ENCODE data around the gene GABRA5. TPM values are rescaled to one million over a fixed set of nuclear protein-coding genes. Genes with fewer than 3 reads are reported as not detected.

Gene GABRA5
- total and polyA plus RNA-seq, 2 of the 13 experiments (the other 11 are each of a cell fraction or from before 2014, with no cell fraction given), result not detected

- no peaks in the 10 kb centered on the region for H3K79me2 ChIP-seq (ENCODE audit: insufficient read depth, low read length)
- ChIA-PET POLR2A (no interaction called here), CTCF (ENCODE audit: low intra/inter-chr PET ratio, low total read pairs) (no interaction called here)
- FAIRE-seq, result no peak
- no peaks in the 10 kb centered on the region for H4K20me1 ChIP-seq (ENCODE audit: insufficient read depth, low read length)
- 26% methylated on average over 8 of the region's 8 CpGs for WGBS (ENCODE audit: low lambda C conversion rate)
- H3K4me3 ChIP-seq (replicated peaks in 1 of 3; ENCODE audit: insufficient read depth in 1 of 3, low read depth in 2 of 3, low read length in 3 of 3), result no peak overlapping the region
- in situ Hi-C loops (cut with HindIII; ENCODE audit: extremely low pct_ligation_motif_present, low pct_unique_long_range_greater_than_20kb) (loop anchor here (10.0 to 25.0 kb wide), 2 partner anchors 937 to 1369 kb away; no protein-coding TSS in a partner anchor), intact Hi-C loops (cut with micrococcal nuclease; ENCODE audit: unreplicated experiment) (no loop called here)
- no peak for DNase-seq (ENCODE audit: low spot score)
- no TSS peak for BruUV-seq (replicated peaks)
- H3K27me3 ChIP-seq (ENCODE audit: control insufficient read depth in 1 of 2, insufficient read depth in 2 of 2, low read length in 2 of 2), result no peaks in the 10 kb centered on the region; a peak in 2 of 5 replicates
- H3K4me2 ChIP-seq (ENCODE audit: low read depth, low read length), result no peak overlapping the region
- no peaks in the 10 kb centered on the region for H3K4me1 ChIP-seq (ENCODE audit: insufficient read depth, low read length)
- ATAC-seq, result no peak
- H2AFZ ChIP-seq (ENCODE audit: low read length), result no peak overlapping the region
- no peaks in the 10 kb centered on the region for H3K9me3 ChIP-seq (ENCODE audit: low read length)
- no peaks in the 10 kb centered on the region for H3K36me3 ChIP-seq (replicated peaks in 1 of 2; ENCODE audit: control insufficient read depth in 1 of 2, insufficient read depth in 2 of 2, low read length in 2 of 2)
- no peak overlapping the region for H3K27ac ChIP-seq (ENCODE audit: extremely low read length, insufficient read depth, low read length)
- no peak overlapping the region for H3K9ac ChIP-seq (ENCODE audit: insufficient read depth, low read depth, low read length)
- no peak for TF ChIP-seq STAG1 (CRISPR knock-in tag; IDR thresholded peaks at IDR 0.05)
- no peak for TF ChIP-seq GMEB1 (CRISPR knock-in tag; IDR thresholded peaks at IDR 0.05; ENCODE audit: borderline replicate concordance)
- TF ChIP-seq SKIL (CRISPR knock-in tag; IDR thresholded peaks at IDR 0.05; ENCODE audit: borderline replicate concordance), result no peak
- TF ChIP-seq SAFB2 (CRISPR knock-in tag; IDR thresholded peaks at IDR 0.05; ENCODE audit: borderline replicate concordance, low read depth), result no peak
- no peak for TF ChIP-seq TRIM22 (IDR thresholded peaks at IDR 0.05)
- no peak for TF ChIP-seq ZFP36L1 (CRISPR knock-in tag; IDR thresholded peaks at IDR 0.05)
- TF ChIP-seq FOXK2 (IDR thresholded peaks at IDR 0.05), result no peak
- TF ChIP-seq ZNF460 (CRISPR knock-in tag; IDR thresholded peaks at IDR 0.05; ENCODE audit: borderline replicate concordance), result no peak
- TF ChIP-seq ZNF230 (CRISPR knock-in tag; IDR thresholded peaks at IDR 0.05), result no peak
- no peak for TF ChIP-seq ZNF652 (CRISPR knock-in tag; IDR thresholded peaks at IDR 0.05; ENCODE audit: borderline replicate concordance, low read depth)
- no peak for TF ChIP-seq ZBTB49 (CRISPR knock-in tag; IDR thresholded peaks at IDR 0.05; ENCODE audit: borderline replicate concordance)
- no peak for TF ChIP-seq ZNF782 (CRISPR knock-in tag; IDR thresholded peaks at IDR 0.05; ENCODE audit: borderline replicate concordance)
- TF ChIP-seq ZNF800 (CRISPR knock-in tag; IDR thresholded peaks at IDR 0.05), result no peak
- no peak for TF ChIP-seq CENPBD1 (CRISPR knock-in tag; IDR thresholded peaks at IDR 0.05; ENCODE audit: borderline replicate concordance, low read depth)
- no peak for TF ChIP-seq ZNF598 (CRISPR knock-in tag; IDR thresholded peaks at IDR 0.05; ENCODE audit: borderline replicate concordance)
Observed at GRCh38 chr15:26873846-26874245, 7.0 kb downstream of the GABRA5 start.

Data from HepG2 (cell line).